Measurements from ENCODE around the gene SVEP1.
"Not testable (repeated sequence)": the region's sequence is repeated elsewhere in the genome, so short reads cannot be mapped to it uniquely, and the experiment has no call there.

Gene SVEP1

GRCh38 chr9:110443146-110443865 is 136.2 kb downstream of the SVEP1 start:
- DNase-seq: no peak

- no peak for DNase-seq
Measured at GRCh38 chr9:110440796-110441195, 138.7 kb downstream of the SVEP1 start.

GRCh38 chr9:110440172-110440571 is 139.4 kb downstream of the SVEP1 start:
- DNase-seq: no peak

- DNase-seq: no peak
Measured at GRCh38 chr9:110432253-110432652, 147.3 kb downstream of the SVEP1 start.

GRCh38 chr9:110429453-110429852 is 150.1 kb downstream of the SVEP1 start:
- DNase-seq: no peak

- peak; percentile 7 for DNase-seq
Measured at GRCh38 chr9:110427497-110428104, 151.9 kb downstream of the SVEP1 start.

GRCh38 chr9:110426052-110426709 is 153.4 kb downstream of the SVEP1 start:
- no peak for DNase-seq

GRCh38 chr9:110414471-110414870 is 165.1 kb downstream of the SVEP1 start:
- no peak for DNase-seq

GRCh38 chr9:110410961-110411360 is 168.6 kb downstream of the SVEP1 start:
- DNase-seq: no peak

- DNase-seq: no peak
Measured at GRCh38 chr9:110408598-110408997, 170.9 kb downstream of the SVEP1 start.

- no peak for DNase-seq
Measured at GRCh38 chr9:110405858-110406443, 173.6 kb downstream of the SVEP1 start.

GRCh38 chr9:110404473-110404872 is 175.1 kb downstream of the SVEP1 start:
- no peak for DNase-seq

GRCh38 chr9:110399983-110400382 is 179.6 kb downstream of the SVEP1 start:
- no peak for DNase-seq

- DNase-seq: not testable (repeated sequence)
Measured at GRCh38 chr9:110398992-110399391, 180.5 kb downstream of the SVEP1 start.

- no peak for DNase-seq
Measured at GRCh38 chr9:110391826-110392485, 187.6 kb downstream of the SVEP1 start.

- no peak for DNase-seq
Measured at GRCh38 chr9:110389148-110389750, 190.3 kb downstream of the SVEP1 start.

GRCh38 chr9:110383491-110383890 is 196.1 kb downstream of the SVEP1 start:
- no peak for DNase-seq

- no peak for DNase-seq
Measured at GRCh38 chr9:110382731-110383130, 196.8 kb downstream of the SVEP1 start.

- DNase-seq: no peak
Measured at GRCh38 chr9:110371411-110372007, 208.0 kb downstream of the SVEP1 start.

- DNase-seq: no peak
Measured at GRCh38 chr9:110370315-110370714, 209.2 kb downstream of the SVEP1 start.

GRCh38 chr9:110364451-110364850 is 215.1 kb downstream of the SVEP1 start:
- no peak for DNase-seq

GRCh38 chr9:110358992-110359391 is 220.5 kb downstream of the SVEP1 start:
- not testable (repeated sequence) for DNase-seq

Measured in CD4-positive, alpha-beta T cell treated with Interleukin-17A for 4 hours (primary cell).